ENCODE data around the gene ACAT1.
A peak's percentile ranks its signal among the peaks of the same experiment; 100 is the strongest.
"Not testable (repeated sequence)": the region's sequence is repeated elsewhere in the genome, so short reads cannot be mapped to it uniquely, and the experiment has no call there.

Gene ACAT1

DNA sequence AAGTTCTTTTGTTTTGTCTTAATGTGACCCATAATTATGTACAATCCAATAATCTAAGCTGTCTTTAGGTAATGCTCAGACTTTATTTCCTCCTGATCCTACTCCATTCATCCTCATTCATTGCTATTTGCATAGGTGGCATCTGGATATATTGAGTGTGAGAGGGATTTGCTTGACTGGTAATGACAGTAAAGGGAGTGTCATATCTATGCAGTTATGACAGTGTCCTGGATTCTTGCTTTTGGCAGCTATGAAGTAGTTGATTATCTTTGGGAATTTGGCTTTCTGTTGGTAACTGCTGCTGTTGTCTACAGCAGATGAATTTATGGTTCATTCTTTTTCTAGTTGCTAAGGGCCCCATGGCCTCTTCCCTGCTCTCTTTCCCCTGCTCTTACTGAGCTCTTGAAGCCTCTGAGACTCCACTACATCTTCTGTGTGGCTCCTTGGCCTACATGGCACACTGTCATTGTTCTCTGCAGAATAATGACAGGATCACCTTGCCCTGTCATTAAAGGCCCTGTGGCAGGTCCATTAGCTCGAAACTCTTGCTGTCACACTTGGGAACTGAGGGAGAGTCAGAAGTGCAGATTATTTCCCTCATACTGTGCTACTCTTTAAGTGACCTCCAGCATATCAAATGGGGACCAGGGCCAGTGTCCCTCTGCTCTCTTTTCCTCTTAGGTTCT lies 20.1 kb upstream of the ACAT1 start:
- in situ Hi-C loops (cut with MboI; ENCODE audit: low sequenced_read_pairs, unreplicated experiment): no loop called here
- DNase-seq (ENCODE audit: low spot score): no peak
- TF ChIP-seq, protein P1, sequence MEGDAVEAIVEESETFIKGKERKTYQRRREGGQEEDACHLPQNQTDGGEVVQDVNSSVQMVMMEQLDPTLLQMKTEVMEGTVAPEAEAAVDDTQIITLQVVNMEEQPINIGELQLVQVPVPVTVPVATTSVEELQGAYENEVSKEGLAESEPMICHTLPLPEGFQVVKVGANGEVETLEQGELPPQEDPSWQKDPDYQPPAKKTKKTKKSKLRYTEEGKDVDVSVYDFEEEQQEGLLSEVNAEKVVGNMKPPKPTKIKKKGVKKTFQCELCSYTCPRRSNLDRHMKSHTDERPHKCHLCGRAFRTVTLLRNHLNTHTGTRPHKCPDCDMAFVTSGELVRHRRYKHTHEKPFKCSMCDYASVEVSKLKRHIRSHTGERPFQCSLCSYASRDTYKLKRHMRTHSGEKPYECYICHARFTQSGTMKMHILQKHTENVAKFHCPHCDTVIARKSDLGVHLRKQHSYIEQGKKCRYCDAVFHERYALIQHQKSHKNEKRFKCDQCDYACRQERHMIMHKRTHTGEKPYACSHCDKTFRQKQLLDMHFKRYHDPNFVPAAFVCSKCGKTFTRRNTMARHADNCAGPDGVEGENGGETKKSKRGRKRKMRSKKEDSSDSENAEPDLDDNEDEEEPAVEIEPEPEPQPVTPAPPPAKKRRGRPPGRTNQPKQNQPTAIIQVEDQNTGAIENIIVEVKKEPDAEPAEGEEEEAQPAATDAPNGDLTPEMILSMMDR (IDR thresholded peaks at IDR 0.05; ENCODE audit: borderline replicate concordance, control extremely low read depth, extremely low read depth, insufficient read depth, missing control alignments): no peak

DNA sequence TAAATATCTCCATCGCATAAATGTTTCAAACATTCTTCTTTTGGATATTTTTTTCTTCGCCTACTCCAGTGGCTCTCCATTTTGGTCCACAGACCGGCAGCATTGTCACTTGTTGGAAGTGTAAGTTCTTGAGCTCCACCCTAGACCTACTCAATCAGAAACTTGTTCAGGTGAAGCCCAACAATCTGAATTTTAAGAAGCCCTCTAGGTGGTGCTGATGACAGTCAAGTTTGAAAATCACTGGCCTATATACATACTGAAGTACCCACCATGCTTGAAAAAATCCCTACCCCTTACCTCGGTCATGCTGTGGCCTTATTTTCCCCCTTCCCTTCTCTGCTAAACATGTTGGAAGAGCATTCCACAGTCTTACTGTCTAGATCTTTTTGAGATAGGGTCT lies 10.2 kb upstream of the ACAT1 start:
- in situ Hi-C loops (cut with MboI; ENCODE audit: low sequenced_read_pairs, unreplicated experiment): loop anchor here (10.0 kb wide), 1 partner anchor 544 kb away; no protein-coding TSS in a partner anchor
- TF ChIP-seq, protein P1 (IDR thresholded peaks at IDR 0.05; ENCODE audit: borderline replicate concordance, control extremely low read depth, extremely low read depth, insufficient read depth, missing control alignments): no peak
- DNase-seq (ENCODE audit: low spot score): no peak

DNA sequence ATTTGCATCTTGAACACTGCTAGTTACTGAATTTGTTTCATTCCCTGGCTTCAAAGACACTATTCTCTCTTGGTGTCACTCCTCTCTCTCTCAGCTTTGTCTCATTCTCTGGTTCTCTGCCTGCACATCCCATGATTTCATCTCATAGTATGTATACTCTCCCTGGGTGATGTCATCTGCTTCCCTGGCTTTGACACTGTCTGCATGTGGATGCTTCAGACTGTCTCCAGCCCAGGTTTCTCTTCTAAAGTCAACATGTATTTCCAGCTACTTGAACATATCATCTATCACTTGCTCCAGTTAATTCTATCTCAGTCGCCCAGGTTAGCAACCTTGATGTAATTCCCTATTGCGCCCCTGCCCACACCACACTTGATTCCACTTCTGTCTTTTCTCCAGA lies 9.3 kb upstream of the ACAT1 start:
- in situ Hi-C loops (cut with MboI; ENCODE audit: low sequenced_read_pairs, unreplicated experiment): loop anchor here (10.0 kb wide), 1 partner anchor 543 kb away; no protein-coding TSS in a partner anchor
- no peak for DNase-seq (ENCODE audit: low spot score)
- TF ChIP-seq, protein P1 (IDR thresholded peaks at IDR 0.05; ENCODE audit: borderline replicate concordance, control extremely low read depth, extremely low read depth, insufficient read depth, missing control alignments): no peak

DNA sequence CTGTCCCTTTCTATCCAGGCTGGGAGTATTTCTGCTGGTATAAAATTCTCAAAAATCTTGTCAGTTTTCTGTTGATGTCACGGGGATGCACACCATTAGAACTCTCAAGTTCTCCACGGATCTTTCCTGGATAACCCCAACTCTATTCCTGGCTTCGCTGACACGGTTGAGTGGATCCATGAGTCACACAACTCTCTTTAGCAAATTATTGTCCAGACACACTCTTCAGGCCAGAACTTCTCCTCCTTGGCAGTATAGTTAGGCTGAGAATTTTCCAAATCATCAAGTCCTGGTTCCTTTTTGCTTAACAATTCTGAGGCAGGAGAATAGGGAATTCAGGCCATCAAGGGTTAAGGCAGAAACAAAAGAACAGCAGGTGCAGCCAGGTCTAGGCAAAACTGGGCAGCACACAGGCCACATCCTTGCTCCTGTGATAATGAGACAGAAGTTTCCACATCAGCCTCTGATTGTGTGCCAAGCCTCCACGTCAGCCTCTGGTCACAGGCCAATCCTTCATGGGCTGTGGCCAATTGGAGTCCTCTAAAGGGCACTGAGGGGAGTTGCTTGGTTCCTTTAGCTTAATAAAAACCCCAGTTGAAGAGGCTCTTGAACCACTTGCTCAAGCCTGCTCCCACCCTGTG lies 5.7 kb upstream of the ACAT1 start:
- in situ Hi-C loops (cut with MboI; ENCODE audit: low sequenced_read_pairs, unreplicated experiment): loop anchor here (10.0 kb wide), 1 partner anchor 539 kb away; no protein-coding TSS in a partner anchor
- DNase-seq (ENCODE audit: low spot score): no peak
- TF ChIP-seq, protein P1 (IDR thresholded peaks at IDR 0.05; ENCODE audit: borderline replicate concordance, control extremely low read depth, extremely low read depth, insufficient read depth, missing control alignments): no peak

DNA sequence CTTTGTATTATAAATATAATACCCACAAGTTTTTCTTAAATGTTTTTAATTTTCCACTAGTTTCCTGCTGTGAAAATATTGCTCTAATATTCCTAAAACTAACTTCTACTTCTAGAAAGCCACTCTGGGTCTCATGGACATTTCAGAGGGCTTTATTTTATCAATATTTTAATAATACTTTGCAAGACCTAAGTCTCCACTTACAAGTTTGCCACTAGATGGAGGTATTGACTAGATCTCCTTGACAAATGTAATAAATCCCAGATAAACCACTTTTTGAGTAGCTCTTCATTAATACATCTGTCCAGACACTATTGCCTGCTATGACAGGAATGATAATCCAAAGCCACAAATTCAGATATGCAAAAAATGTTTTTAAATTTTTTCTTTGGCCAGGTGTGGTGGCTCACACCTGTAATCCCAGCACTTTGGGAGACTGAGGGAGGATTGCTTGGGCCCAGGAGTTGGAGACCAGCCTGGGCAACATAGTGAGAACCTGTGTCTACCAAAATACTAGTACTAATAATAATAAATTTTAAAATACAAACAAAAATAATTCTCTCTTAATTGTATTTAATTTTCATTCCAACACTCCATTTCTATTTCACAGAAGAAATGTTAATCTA lies 3.5 kb upstream of the ACAT1 start:
- TF ChIP-seq, protein P1 (IDR thresholded peaks at IDR 0.05; ENCODE audit: borderline replicate concordance, control extremely low read depth, extremely low read depth, insufficient read depth, missing control alignments): peak; percentile 16
- in situ Hi-C loops (cut with MboI; ENCODE audit: low sequenced_read_pairs, unreplicated experiment): loop anchor here (10.0 kb wide), 1 partner anchor 537 kb away; no protein-coding TSS in a partner anchor
- DNase-seq (ENCODE audit: low spot score): peak; percentile 50

DNA sequence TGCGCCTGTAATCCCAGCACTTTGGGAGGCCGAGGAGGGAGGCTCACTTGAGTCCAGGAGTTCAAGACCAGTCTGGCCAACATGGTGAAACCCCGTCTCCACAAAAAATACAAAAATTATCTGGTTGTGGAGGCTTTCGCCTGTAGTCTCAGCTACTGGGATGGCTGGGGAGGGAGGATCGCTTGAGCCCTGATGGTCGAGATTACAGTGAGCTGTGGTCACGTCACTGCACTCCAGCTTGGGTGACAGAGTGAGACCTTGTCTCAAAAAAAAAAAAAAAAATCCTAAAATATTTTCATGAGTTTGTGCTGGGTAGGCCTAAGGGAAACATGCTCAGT lies 462 bp upstream of the ACAT1 start:
- DNase-seq (ENCODE audit: low spot score); in situ Hi-C loops (cut with MboI; ENCODE audit: low sequenced_read_pairs, unreplicated experiment): not testable (repeated sequence)

DNA sequence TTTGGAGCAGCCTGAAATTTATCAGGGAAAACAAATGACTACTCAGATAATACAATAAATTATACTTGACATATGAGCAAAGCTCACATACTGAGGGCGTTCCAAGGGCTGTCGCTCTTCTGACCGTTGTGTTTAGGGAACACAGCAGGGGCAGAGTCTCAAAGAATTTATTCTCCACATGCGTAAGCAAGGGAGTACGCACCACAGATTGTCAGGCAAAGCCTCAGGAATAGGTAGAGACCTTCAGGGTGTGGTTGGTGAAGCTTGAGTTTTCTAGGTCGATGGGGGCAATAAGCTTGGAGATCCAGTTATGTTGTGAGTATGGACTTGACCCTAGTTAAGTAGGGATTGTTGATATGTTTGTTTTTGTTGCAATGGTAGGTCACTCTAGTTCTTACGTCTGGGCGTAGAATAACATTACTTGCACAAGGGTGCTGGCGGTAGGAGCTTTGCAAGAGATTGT lies 830 bp downstream of the ACAT1 start:
- in situ Hi-C loops (cut with MboI; ENCODE audit: low sequenced_read_pairs, unreplicated experiment): no loop called here
- TF ChIP-seq, protein P1 (IDR thresholded peaks at IDR 0.05; ENCODE audit: borderline replicate concordance, control extremely low read depth, extremely low read depth, insufficient read depth, missing control alignments): no peak
- no peak for DNase-seq (ENCODE audit: low spot score)

Measured in GM13976 (cell line).